HepG2 (cell line): ENCODE measurements around the gene DPAGT1. TPM values are rescaled to one million over a fixed set of nuclear protein-coding genes. Genes with fewer than 3 reads are reported as not detected.

Experiments
- ATAC-seq: fragments of 200-7000 bp; cut with Tn5 transposase; 3 replicates; pipeline ENCODE4 v1.9.1; 2020; ENCODE audit warnings: mild to moderate bottlenecking, moderate library complexity
- Bru-seq: library from RNA; stranded (reverse); fragments of 400-500 nt; gene quantifications from one replicate; lab custom pipeline; 2021; lab: Mats Ljungman, UMichigan
- BruChase-seq, 2 experiments: library from RNA; stranded (reverse); fragments of 400-500 nt; gene quantifications; one replicate each; lab custom pipeline; 2021; lab: Mats Ljungman, UMichigan
- BruUV-seq: library from RNA; stranded (reverse); fragments of 400-500 nt; replicated peaks from 2 replicates; lab custom pipeline; 2021; lab: Mats Ljungman, UMichigan
- CTCF ChIA-PET: fragments of 300-600 bp; formaldehyde crosslinking; extraction: SDS; loops from one replicate; lab custom pipeline; 2021; ENCODE audit warnings: low total read pairs, inconsistent platforms, low intra/inter-chr PET ratio; lab: Yijun Ruan, JAX
- POLR2A ChIA-PET: fragments of 350-600 bp; sonication (Branson Sonifier 250); formaldehyde crosslinking; loops from one replicate; lab custom pipeline; 2020; ENCODE audit warnings: antibody characterized with exemption, inconsistent platforms; lab: Yijun Ruan, JAX
- DNase-seq: peaks from one replicate; pipeline ENCODE4 v3.0.0-alpha.2; 2015; ENCODE audit warnings: low spot score
- FAIRE-seq: peaks from 3 replicates; lab custom pipeline; 2011; peaks lifted over from hg19 to GRCh38; lab: Jason Lieb, UNC
- H2AFZ ChIP-seq: one replicate; pipeline ENCODE4 v1.6.1; 2011; ENCODE audit warnings: low read length, inconsistent platforms
- H3K27ac ChIP-seq: fragments of 300-600 bp; 3 replicates; pipeline ENCODE4 v1.8.0; 2011; ENCODE audit warnings: mixed run types, mild to moderate bottlenecking, mixed read lengths, low read length, inconsistent platforms; ENCODE audit not compliant: insufficient read depth; ENCODE audit errors: extremely low read length
- H3K27me3 ChIP-seq, 2 experiments: fragments of 200-600 bp in 1 of 2; 2 replicates in 1 of 2; 3 replicates in 1 of 2; pipeline versions ENCODE4 v1.6.0 to v1.8.0; 2011; ENCODE audit warnings: low read length in 2 of 2, mild to moderate bottlenecking in 2 of 2, moderate library complexity in 2 of 2, inconsistent platforms in 1 of 2; ENCODE audit not compliant: insufficient read depth in 2 of 2, control insufficient read depth in 1 of 2
- H3K36me3 ChIP-seq, 2 experiments: fragments of 200-600 bp in 1 of 2; replicated peaks in 1 of 2; 2 replicates in 1 of 2; 3 replicates in 1 of 2; pipeline versions ENCODE4 v1.5.1 to v1.8.0; 2011; ENCODE audit warnings: low read length in 2 of 2, inconsistent platforms in 1 of 2; ENCODE audit not compliant: insufficient read depth in 2 of 2, control insufficient read depth in 1 of 2
- H3K4me1 ChIP-seq: 2 replicates; pipeline ENCODE4 v1.5.1; 2012; ENCODE audit warnings: low read length, inconsistent platforms; ENCODE audit not compliant: insufficient read depth
- H3K4me2 ChIP-seq: 2 replicates; pipeline ENCODE4 v1.6.0; 2011; ENCODE audit warnings: low read depth, low read length, inconsistent platforms
- H3K4me3 ChIP-seq, 3 experiments: fragments of 200-600 bp in 1 of 3; sonication (generic), shearing (Covaris generic) in 1 of 3; replicated peaks in 1 of 3; 2 replicates each; pipeline ENCODE4 v1.5.1; 2011 to 2016; ENCODE audit warnings: low read length in 3 of 3, inconsistent platforms in 2 of 3, low read depth in 2 of 3, mild to moderate bottlenecking in 2 of 3, control low read depth in 1 of 3, mixed read lengths in 1 of 3; ENCODE audit not compliant: insufficient read depth in 1 of 3
- H3K79me2 ChIP-seq: one replicate; pipeline ENCODE4 v1.6.1; 2011; ENCODE audit warnings: low read length, inconsistent platforms; ENCODE audit not compliant: insufficient read depth
- H3K9ac ChIP-seq: 2 replicates; pipeline ENCODE4 v1.6.0; 2011; ENCODE audit warnings: mild to moderate bottlenecking, low read depth, low read length, inconsistent platforms; ENCODE audit not compliant: insufficient read depth
- H3K9me3 ChIP-seq: 2 replicates; pipeline ENCODE4 v1.5.1; 2012; ENCODE audit warnings: mild to moderate bottlenecking, low read length
- H4K20me1 ChIP-seq: 2 replicates; pipeline ENCODE4 v1.6.0; 2011; ENCODE audit warnings: inconsistent platforms, mild to moderate bottlenecking, low read length, moderate library complexity; ENCODE audit not compliant: insufficient read depth
- CENPX ChIP-seq: sonication (generic); formaldehyde crosslinking; IDR thresholded peaks from 2 replicates; pipeline ENCODE4 v1.9.0; 2021; ENCODE audit warnings: mild to moderate bottlenecking, missing genetic modification reagents, moderate library complexity
- DRAP1 ChIP-seq: IDR thresholded peaks from 2 replicates; pipeline ENCODE4 v1.6.1; 2016; ENCODE audit warnings: missing genetic modification reagents, missing compliant biosample characterization
- ESRRA ChIP-seq: sonication (generic); formaldehyde crosslinking; IDR thresholded peaks from 2 replicates; pipeline ENCODE4 v1.5.1; 2020; ENCODE audit warnings: mild to moderate bottlenecking, low read depth, missing genetic modification reagents
- HDAC2 ChIP-seq: sonication (generic); formaldehyde crosslinking; IDR thresholded peaks from 2 replicates; pipeline ENCODE4 v1.4.0; 2020; ENCODE audit warnings: missing genetic modification reagents
- HOXA5 ChIP-seq: sonication (generic); formaldehyde crosslinking; IDR thresholded peaks from 2 replicates; pipeline ENCODE4 v1.4.0; 2020; ENCODE audit warnings: missing genetic modification reagents
- KAT8 ChIP-seq: IDR thresholded peaks from 2 replicates; pipeline ENCODE4 v1.6.1; 2016; ENCODE audit warnings: missing genetic modification reagents, missing compliant biosample characterization
- KLF9 ChIP-seq: IDR thresholded peaks from 2 replicates; pipeline ENCODE4 v1.6.1; 2016; ENCODE audit warnings: low read depth
- PHF8 ChIP-seq: sonication (generic); formaldehyde crosslinking; IDR thresholded peaks from 2 replicates; pipeline ENCODE4 v1.5.0; 2020; ENCODE audit warnings: missing genetic modification reagents
- YEATS4 ChIP-seq: sonication (generic); formaldehyde crosslinking; IDR thresholded peaks from 2 replicates; pipeline ENCODE4 v1.4.0; 2020; ENCODE audit warnings: missing genetic modification reagents, borderline replicate concordance
- ZBTB10 ChIP-seq: sonication (generic); formaldehyde crosslinking; IDR thresholded peaks from 2 replicates; pipeline ENCODE4 v1.4.0; 2020; ENCODE audit warnings: missing genetic modification reagents, borderline replicate concordance
- ZC3H4 ChIP-seq: sonication (generic); formaldehyde crosslinking; IDR thresholded peaks from 2 replicates; pipeline ENCODE4 v1.4.0; 2020; ENCODE audit warnings: missing genetic modification reagents, borderline replicate concordance
- ZMYM4 ChIP-seq: sonication (generic); formaldehyde crosslinking; IDR thresholded peaks from 2 replicates; pipeline ENCODE4 v1.8.1; 2023; ENCODE audit warnings: mild to moderate bottlenecking, missing genetic modification reagents
- ZNF17 ChIP-seq: sonication (generic); formaldehyde crosslinking; IDR thresholded peaks from 2 replicates; pipeline ENCODE4 v1.5.0; 2020; ENCODE audit warnings: mild to moderate bottlenecking, missing genetic modification reagents
- ZNF234 ChIP-seq: sonication (generic); formaldehyde crosslinking; conservative IDR thresholded peaks from 2 replicates; pipeline ENCODE4 v1.5.1; 2020; ENCODE audit warnings: mild to moderate bottlenecking, missing genetic modification reagents
- ZNF33B ChIP-seq: sonication (generic); formaldehyde crosslinking; IDR thresholded peaks from 2 replicates; pipeline ENCODE4 v1.5.1; 2020; ENCODE audit warnings: mild to moderate bottlenecking, missing genetic modification reagents
- ZNF773 ChIP-seq: sonication (generic); formaldehyde crosslinking; IDR thresholded peaks from 2 replicates; pipeline ENCODE4 v1.4.0; 2020; ENCODE audit warnings: missing genetic modification reagents, borderline replicate concordance
- WGBS: methylation state at CpG from one replicate; pipeline ENCODE4 v1.1.6; 2017; ENCODE audit warnings: low lambda C conversion rate; 5-methylcytosine and 5-hydroxymethylcytosine counted together
- in situ Hi-C: cut with HindIII; loops from 2 replicates; pipeline ENCODE4 v1.10.0; 2017; ENCODE audit warnings: low pct_unique_long_range_greater_than_20kb; ENCODE audit not compliant: extremely low pct_ligation_motif_present
- intact Hi-C: fragments of 100-400 bp; cut with micrococcal nuclease; formaldehyde crosslinking; loops from one replicate; pipeline ENCODE4 v1.10.0; 2022; ENCODE audit not compliant: unreplicated experiment
- long read RNA-seq, 2 experiments: library from RNA in 1 of 2; library from polyadenylated mRNA in 1 of 2; stranded (forward) in 1 of 2; unstranded in 1 of 2; transcript quantifications; one replicate each; pipeline ENCODE4 v2.0.0, GENCODE V29; 2019 to 2022
- polyA minus RNA-seq, 3 experiments: library from RNA; depleted of rRNA, polyadenylated mRNA; stranded (reverse); fragments of >200 nt; gene quantifications; 2 replicates each; pipeline ENCODE4 v1.2.3, GENCODE V29; 2011; ENCODE audit warnings: low replicate concordance in 1 of 3
- polyA plus RNA-seq, 8 experiments: library from polyadenylated mRNA; depleted of rRNA in 3 of 8; stranded (reverse) in 7 of 8; unstranded in 1 of 8; fragments of >200 nt; fragmentation: Illumina TruSeq in 4 of 8; extraction: Trizol in 4 of 8; gene quantifications; 2 replicates each; pipeline versions ENCODE4 v1.2.1 to v1.2.3, GENCODE V29; 2011 to 2016; ENCODE audit warnings: low read depth in 4 of 8, missing spikeins in 1 of 8, mixed read lengths in 1 of 8; ENCODE audit not compliant: insufficient read depth in 1 of 8
- total RNA-seq, 5 experiments: library from RNA; depleted of rRNA; stranded (reverse); fragments of >200 nt; fragmentation: Illumina TruSeq; extraction: Trizol; gene quantifications; 2 replicates each; pipeline ENCODE4 v1.2.3, GENCODE V29; 2016; ENCODE audit warnings: low read depth in 1 of 5

Gene DPAGT1
- total RNA-seq (2016; rRNA removed; fragmentation: Illumina TruSeq; extraction: Trizol) (15.1 and 37.6 TPM in 2 replicates), polyA plus RNA-seq (2011; rRNA removed) (63.9 and 70.7 TPM in 2 replicates), polyA minus RNA-seq (2011; rRNA and poly(A)+ RNA removed; ENCODE audit: low replicate concordance) (144 and 162 TPM in 2 replicates), Bru-seq, nascent RNA (percentile 55 among the genes with signal in this experiment), BruChase-seq, experiment 1, labeled RNA remaining after a 6-hour chase (percentile 73 among the genes with signal in this experiment), BruChase-seq, experiment 2, labeled RNA remaining after a 2-hour chase (percentile 68 among the genes with signal in this experiment)
- total RNA-seq (2016; cell fraction: cytosol; rRNA removed; fragmentation: Illumina TruSeq; extraction: Trizol; ENCODE audit: low read depth): 9.0 and 10.4 TPM in 2 replicates
- total RNA-seq (2016; cell fraction: insoluble cytoplasmic fraction; rRNA removed; fragmentation: Illumina TruSeq; extraction: Trizol): 13.6 and 37.2 TPM in 2 replicates
- 11.6 and 12.3 TPM in 2 replicates for total RNA-seq (2016; cell fraction: membrane; rRNA removed; fragmentation: Illumina TruSeq; extraction: Trizol)
- total RNA-seq (2016; cell fraction: nucleus; rRNA removed; fragmentation: Illumina TruSeq; extraction: Trizol): 44.3 and 47.6 TPM in 2 replicates
- polyA plus RNA-seq (2011; cell fraction: cytosol; rRNA removed): 58.3 and 83.9 TPM in 2 replicates
- 188 and 198 TPM in 2 replicates for polyA plus RNA-seq (2011; cell fraction: nucleus; rRNA removed)
- 29.8 and 34.0 TPM in 2 replicates for polyA plus RNA-seq (2012)
- 7.4 and 9.5 TPM in 2 replicates for polyA plus RNA-seq (2016; cell fraction: cytosol; fragmentation: Illumina TruSeq; extraction: Trizol; ENCODE audit: low read depth)
- polyA plus RNA-seq (2016; cell fraction: insoluble cytoplasmic fraction; fragmentation: Illumina TruSeq; extraction: Trizol; ENCODE audit: low read depth): 22.6 and 25.1 TPM in 2 replicates
- polyA plus RNA-seq (2016; cell fraction: membrane; fragmentation: Illumina TruSeq; extraction: Trizol; ENCODE audit: low read depth): 11.7 and 14.0 TPM in 2 replicates
- 111 TPM in 2 replicates for polyA plus RNA-seq (2016; cell fraction: nucleus; fragmentation: Illumina TruSeq; extraction: Trizol; ENCODE audit: insufficient read depth, low read depth)
- polyA minus RNA-seq (2011; cell fraction: cytosol; rRNA and poly(A)+ RNA removed): 27.4 and 33.9 TPM in 2 replicates
- 47.9 and 50.1 TPM in 2 replicates for polyA minus RNA-seq (2011; cell fraction: nucleus; rRNA and poly(A)+ RNA removed)
- long read RNA-seq, experiment 1, transcript DPAGT1-201 (9 exons, 2,205 nt): major isoform, 64 of 86 reads
- long read RNA-seq, experiment 1, transcript DPAGT1-217 (9 exons, 1,719 nt): minor isoform, 5 of 86 reads
- long read RNA-seq, experiment 1, partial matches to known transcripts: 5 of 86 reads
- long read RNA-seq, experiment 1, other reads (novel, unspliced or antisense): 11 of 86 reads
- long read RNA-seq, experiment 2, transcript DPAGT1-201 (9 exons, 2,205 nt): major isoform, 61 of 106 reads
- long read RNA-seq, experiment 2, partial matches to known transcripts: 17 of 106 reads
- long read RNA-seq, experiment 2, other reads (novel, unspliced or antisense): 23 of 106 reads

GRCh38 chr11:119101759-119102423 is at the start of gene DPAGT1:
DPAGT1 (minus strand) TSS chr11:119101853; CDS start chr11:119101655, 198 bp downstream.
- peak within 1 kb of the TSS; percentile 94 for H2AFZ ChIP-seq
- no peaks in the 10 kb centered on the region for H3K9me3 ChIP-seq
- H3K4me1 ChIP-seq: peaks cover 36% of the 10 kb centered on the region
- FAIRE-seq (peak; percentile 96), DNase-seq (peak; percentile 94), ATAC-seq (peak; percentile 88)
- H3K9ac ChIP-seq: peak within 1 kb of the TSS; percentile 93
- H3K27me3 ChIP-seq: no peaks in the 10 kb centered on the region; a peak in 1 of 5 replicates
- CTCF ChIA-PET: no interaction called here
- H3K79me2 ChIP-seq: peaks cover 15% of the 10 kb centered on the region
- BruUV-seq: no TSS peak
- in situ Hi-C loops (no loop called here), intact Hi-C loops (loop anchor here (2.0 kb wide), 2 partner anchors 19 to 55 kb away; partner anchors contain the start of gene HINFP)
- WGBS: under 1% methylated on average over 32 of the region's 32 CpGs
- peak within 1 kb of the TSS; percentile 96 for H3K4me2 ChIP-seq
- peak within 1 kb of the TSS; percentile 77 to 91 (median 86) for H3K4me3 ChIP-seq
- POLR2A ChIA-PET: interaction anchor here (0.7 to 2.0 kb wide), 15 partner anchors 8 to 310 kb away, joined by 3 to 47 read pairs (median 5); partner anchors contain the start of genes CENATAC, HINFP, HMBS and NLRX1
- H3K36me3 ChIP-seq: peaks cover 8 to 20% of the 10 kb centered on the region in 2 experiments; a peak in 4 of 5 replicates
- H3K27ac ChIP-seq: peak within 1 kb of the TSS; percentile 97
- no peaks in the 10 kb centered on the region for H4K20me1 ChIP-seq
- TF ChIP-seq ZC3H4 (CRISPR knock-in tag) (no peak), YEATS4 (peak; percentile 78), KAT8 (CRISPR knock-in tag) (peak; percentile 86), HDAC2 (CRISPR knock-in tag) (peak; percentile 15; the same call in 1 of the 2 replicates), HOXA5 (CRISPR knock-in tag) (0 out of 2 replicates have a peak, but pooled peaks have one; percentile 48), ZMYM4 (CRISPR knock-in tag) (peak; percentile 84), CENPX (CRISPR knock-in tag) (no peak), ZNF234 (no peak), ZNF17 (no peak), DRAP1 (CRISPR knock-in tag) (peak; percentile 36; the same call in 1 of the 2 replicates), ESRRA (no peak), ZBTB10 (CRISPR knock-in tag) (0 out of 2 replicates have a peak, but pooled peaks have one; percentile 25), PHF8 (CRISPR knock-in tag) (peak; percentile 65), ZNF33B (CRISPR knock-in tag) (no peak), ZNF773 (CRISPR knock-in tag) (no peak), KLF9 (CRISPR knock-in tag) (0 out of 2 replicates have a peak, but pooled peaks have one; percentile 34)
